HG03060 (cell line): Measurements from ENCODE around the gene HSD17B8.
A peak's percentile ranks its signal among the peaks of the same experiment; 100 is the strongest.

ENCODE experiments used
- ATAC-seq: cut with Tn5 transposase; IDR thresholded peaks from one replicate; pipeline ENCODE4 v1.9.1; 2021; ENCODE audit warnings: low read depth, moderate number of reproducible peaks; ENCODE audit not compliant: unreplicated experiment

The HSD17B8 gene

GRCh38 chr6:33235221-33235634 lies 30.8 kb downstream of the HSD17B8 start:
- ATAC-seq = no peak

- ATAC-seq = no peak
Observed at GRCh38 chr6:33236328-33236727, 31.9 kb downstream of the HSD17B8 start.

DNA sequence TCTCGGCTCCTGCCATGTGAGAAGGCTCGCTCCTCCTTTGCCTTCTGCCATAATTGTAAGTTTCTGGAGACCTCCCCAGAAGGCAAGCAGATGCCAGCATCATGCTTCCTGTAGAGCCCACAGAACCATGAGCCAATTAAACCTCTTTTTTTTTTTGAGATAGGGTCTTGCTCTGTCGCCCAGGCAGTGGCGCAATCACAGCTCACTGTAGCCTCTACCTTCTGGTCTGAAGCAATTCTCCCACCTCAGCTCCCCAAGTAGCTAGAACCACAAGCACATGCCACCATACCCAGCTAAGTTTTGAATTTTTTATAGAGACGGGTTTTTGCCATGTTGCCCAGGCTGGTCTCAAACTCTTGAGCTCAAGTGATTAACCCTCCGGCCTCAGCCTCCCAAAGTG lies 32.4 kb downstream of the HSD17B8 start:
- ATAC-seq = no peak

DNA sequence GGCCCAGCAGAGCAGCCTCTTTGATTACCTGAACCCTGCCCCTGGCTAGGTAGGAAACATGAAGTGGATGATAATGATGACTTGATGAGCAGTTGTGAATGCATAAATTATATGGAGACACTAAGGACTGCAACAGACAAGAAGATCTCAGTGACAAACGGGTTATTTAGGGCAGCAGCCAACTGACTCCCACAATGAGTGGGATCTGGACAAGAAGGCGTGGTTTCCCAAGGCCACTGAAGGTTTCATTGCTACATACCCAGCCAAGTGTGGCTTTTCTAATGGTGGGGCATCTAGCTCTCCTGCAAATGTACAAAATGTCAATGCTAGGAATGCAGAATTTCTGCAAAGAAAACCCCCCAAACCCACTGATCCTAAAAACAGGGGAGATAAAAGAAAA lies 33.3 kb downstream of the HSD17B8 start:
- no peak for ATAC-seq

DNA sequence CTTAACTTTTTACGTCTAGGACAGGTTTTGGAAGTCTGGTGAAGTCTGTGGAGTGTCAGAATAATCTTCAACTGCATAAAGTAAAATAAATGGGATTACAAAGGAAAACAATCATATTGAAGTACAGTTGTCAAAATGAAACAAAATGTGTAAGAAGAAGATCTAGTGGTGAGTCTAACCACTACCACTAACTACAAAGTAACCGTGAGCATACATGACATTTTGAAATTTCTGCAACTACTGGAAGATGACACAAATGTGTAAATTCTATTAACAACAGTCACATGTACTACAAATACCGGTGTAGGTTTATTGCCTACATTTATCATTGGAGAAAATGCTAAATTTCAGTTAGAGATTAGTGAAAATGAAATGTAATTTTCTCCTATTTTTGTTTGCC lies 37.5 kb downstream of the HSD17B8 start:
- ATAC-seq = no peak

DNA sequence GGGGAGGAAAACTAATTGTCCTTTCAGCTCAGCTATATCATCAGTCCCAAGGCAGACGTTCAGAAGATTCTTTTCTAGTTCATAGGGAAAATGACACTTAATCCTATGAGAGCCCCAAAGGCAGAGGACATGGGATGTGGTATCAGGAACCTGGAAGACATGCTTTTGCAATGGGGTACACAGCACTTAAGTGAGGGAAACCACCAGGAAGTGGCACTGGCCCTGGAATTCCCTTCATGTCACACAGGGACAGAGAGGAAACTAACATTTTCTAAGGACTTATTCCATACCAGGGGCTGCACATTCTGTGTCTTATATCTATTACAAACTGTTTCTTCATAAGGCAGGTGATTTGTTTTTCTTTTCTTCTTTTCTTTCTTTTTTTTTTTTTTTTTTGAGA lies 39.0 kb downstream of the HSD17B8 start:
- ATAC-seq = no peak

- no peak for ATAC-seq
Observed at GRCh38 chr6:33247977-33248642, 43.7 kb downstream of the HSD17B8 start.

DNA sequence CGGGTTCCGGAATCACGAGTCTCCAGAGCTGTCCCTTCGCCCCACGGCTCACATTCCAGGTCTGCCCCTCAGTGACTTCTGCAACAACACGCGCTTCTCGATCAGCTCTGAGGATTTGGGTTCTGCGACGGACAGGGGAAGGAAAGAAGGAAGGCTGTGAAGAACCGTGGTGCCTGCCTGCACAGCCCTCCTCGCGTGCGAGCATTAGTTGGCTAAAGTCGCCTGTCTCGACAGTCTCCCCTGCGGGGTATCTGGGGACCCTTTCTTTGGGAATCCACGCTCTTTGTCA lies 44.1 kb downstream of the HSD17B8 start:
- no peak for ATAC-seq

DNA sequence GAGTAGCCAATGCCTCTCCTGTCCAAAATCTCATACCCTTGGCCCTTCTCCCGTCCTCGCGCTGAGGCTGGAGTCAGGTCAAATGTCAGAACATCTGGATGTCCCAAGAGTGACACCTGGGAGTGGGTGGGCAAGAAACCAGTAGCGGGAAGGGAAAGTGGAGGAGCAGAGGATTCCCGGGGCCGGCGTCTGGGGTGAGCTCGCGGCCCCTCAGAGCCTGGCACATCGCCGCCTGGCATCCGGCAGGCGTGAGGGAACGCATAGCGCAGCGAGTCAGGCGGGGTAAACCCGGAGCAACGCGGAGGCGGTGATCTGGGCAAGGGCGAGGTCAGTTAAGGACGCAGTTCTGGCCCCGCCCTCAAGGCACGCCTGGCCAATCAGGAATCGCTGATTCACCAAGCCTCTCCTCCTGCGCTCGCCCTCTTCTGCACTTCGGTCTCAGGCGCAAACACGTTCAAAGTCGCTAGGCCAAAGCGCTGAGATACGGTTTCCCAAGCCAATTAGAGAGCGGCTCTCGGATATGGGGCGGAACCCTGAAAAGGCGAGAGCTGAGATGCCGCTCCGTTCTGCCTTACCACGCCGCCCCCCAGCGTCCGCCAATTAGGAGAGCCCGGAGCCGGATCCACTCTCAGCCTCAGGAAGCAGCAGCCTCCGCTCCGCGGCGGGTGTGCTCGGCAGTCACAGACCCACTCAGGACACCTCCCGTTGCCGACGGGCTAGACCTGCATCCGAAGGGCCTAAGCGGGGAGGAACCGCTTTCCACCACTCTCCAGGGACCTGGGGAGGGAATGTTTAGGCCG lies 44.7 kb downstream of the HSD17B8 start:
- peak; percentile 86 for ATAC-seq

GRCh38 chr6:33249732-33250630 lies 45.5 kb downstream of the HSD17B8 start:
- no peak for ATAC-seq

GRCh38 chr6:33250731-33251130 lies 46.3 kb downstream of the HSD17B8 start:
- ATAC-seq = no peak

DNA sequence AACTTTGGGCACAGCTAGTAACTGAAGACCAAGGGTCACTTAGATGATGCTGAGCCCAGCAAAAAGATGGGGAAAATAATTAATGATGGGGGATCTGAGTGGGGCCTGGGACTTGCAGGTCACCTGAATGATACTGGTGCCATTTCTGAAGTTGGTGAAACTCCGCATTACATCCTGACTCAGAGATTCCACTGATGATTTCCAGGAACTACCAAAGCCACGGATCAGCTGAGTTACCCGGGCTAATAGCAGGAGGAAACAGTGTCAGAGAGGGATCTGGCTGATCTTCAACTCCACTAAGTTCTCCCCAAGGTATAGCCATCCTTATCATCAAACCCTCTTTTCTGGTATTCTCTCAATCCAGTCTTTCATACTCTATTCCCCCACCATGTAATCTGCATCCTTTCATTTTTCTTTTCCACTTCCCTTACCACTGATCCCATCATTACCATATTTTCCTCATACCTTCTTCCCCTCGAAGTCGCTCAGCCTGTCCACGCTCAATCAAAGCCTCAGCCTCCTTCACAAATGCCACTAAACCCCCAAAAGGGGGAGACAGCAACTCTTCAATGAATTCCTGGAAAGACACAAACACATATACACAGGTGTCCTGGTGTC lies 47.0 kb downstream of the HSD17B8 start:
- no peak for ATAC-seq

GRCh38 chr6:33252759-33253158 lies 48.3 kb downstream of the HSD17B8 start:
- no peak for ATAC-seq

DNA sequence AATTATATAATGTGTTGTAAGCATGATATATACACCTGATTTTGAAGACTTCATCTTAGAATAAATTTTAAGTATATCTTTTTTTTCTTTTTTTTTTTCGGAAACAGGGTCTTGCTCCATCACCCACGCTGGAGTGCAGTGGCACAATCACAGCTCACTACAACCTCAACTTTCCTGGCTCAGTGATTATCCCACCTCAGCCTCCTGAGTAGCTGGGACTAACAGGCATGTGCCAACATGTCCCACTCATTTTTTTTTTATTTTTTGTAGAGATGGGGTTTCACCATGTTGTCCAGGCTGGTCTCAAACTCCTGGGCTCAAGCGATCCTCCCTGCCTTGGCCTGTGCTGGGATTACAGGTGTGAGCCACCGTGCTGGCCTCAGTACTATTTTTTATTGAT lies 50.1 kb downstream of the HSD17B8 start:
- ATAC-seq = no peak
